SH-SY5Y (cell line): ENCODE measurements around the gene NDUFS7.

ENCODE experiments used
- GATA2 ChIP-seq: IDR thresholded peaks from 2 replicates; pipeline ENCODE4 v1.6.1; 2011; ENCODE audit warnings: mild to moderate bottlenecking, low read depth, low read length
- GATA3 ChIP-seq: IDR thresholded peaks from 2 replicates; pipeline ENCODE4 v1.6.1; 2011; ENCODE audit warnings: low read depth, mild to moderate bottlenecking, low read length, moderate library complexity

DNA sequence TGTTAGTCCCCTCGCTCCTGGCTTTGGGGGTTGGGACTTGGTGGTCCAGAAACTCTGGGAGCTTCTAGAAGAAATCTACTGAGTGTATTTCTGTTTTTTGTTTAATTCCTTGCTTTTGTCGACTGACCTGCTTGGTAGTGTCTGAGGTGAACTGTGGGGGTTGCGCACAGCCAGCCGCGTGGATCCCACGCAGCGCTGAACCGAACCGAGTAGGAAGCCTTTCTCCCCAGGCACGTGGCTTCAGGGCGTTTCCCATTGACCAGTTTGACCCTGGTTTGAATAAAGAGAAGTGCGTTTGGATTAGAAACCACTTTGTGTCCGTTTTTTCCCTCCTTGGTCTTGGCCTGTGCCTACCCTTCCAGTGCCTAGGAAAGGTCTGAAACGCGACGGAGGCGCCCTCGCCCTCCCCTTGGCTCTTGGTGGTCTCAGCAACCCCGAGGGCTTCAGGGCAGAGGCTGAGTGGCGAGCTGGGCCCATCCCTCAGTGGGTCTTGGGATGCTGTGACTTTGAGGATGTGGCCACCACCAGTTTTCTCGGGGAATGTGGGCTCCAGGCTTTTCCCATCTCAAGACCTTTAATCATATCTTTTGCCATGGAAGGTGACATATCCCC is 51.8 kb downstream of the NDUFS7 start:
- TF ChIP-seq GATA2 (no peak), GATA3 (no peak)
